ENCODE data around the gene NMRAL1. TPM values are rescaled to one million over a fixed set of nuclear protein-coding genes. Genes with fewer than 3 reads are reported as not detected.
A peak's percentile ranks its signal among the peaks of the same experiment; 100 is the strongest.

The NMRAL1 gene
- polyA plus RNA-seq, 4 donors: 27.3 to 52.9 (median 35.3) TPM

DNA sequence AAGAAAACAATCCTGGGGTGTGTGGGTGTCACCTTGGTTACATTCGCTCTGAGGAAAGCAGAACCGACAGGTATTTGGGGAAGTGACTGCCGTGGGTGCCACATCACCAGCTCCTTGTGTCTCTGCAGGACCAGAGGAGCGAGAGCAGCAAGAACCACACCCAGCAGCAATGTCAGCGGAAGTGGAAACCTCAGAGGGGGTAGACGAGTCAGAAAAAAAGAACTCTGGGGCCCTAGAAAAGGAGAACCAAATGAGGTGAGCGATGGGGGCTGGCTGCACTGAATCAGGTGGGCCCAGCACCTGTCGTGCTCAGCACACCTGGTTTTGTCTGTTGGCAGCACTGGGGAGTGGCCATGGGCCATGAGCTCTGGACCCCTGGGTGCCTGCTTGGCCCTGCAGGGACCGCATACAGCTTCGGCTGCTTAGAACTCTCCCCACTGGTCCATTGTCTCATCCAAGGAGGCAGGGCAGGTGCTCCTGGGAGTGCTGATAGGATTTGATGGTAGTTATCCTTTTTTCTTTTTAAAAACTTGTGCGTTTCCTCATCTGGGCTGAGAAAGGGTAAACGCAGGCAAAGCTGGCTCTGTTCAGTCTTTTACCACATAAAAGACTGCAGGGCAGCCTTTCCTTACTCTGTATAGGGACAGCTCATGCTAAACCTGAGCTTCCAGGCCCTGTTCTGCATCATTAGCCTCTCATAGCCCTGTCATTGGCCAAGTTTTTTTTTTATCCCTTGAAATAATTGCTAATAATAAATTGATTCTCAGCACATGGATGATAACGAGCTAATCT lies 31.1 kb upstream of the NMRAL1 start:
- no peak for DNase-seq (ENCODE audit: low read depth in 4 of 4, low spot score in 3 of 4)

DNA sequence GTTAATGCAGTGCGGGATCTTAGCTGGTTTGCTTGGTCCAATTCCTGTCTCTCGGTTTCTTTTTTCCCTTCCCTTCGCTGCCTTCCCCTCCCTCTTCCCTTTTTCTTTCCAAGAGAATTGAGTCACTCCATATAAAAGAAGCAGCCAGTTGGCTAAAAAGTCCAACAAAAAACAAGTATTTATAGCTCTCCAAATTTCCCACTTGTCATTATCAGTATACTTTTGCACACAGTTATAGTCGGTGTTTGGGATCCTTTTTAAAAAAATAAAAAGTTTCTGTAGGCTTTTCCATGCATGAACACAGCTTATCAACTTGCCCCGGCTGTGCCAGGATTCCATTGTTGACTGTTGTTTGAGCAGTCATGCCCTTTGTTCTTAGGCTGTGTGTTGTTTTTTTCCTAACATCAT lies 26.6 kb upstream of the NMRAL1 start:
- DNase-seq (ENCODE audit: low read depth in 4 of 4, low spot score in 3 of 4): no peak

DNA sequence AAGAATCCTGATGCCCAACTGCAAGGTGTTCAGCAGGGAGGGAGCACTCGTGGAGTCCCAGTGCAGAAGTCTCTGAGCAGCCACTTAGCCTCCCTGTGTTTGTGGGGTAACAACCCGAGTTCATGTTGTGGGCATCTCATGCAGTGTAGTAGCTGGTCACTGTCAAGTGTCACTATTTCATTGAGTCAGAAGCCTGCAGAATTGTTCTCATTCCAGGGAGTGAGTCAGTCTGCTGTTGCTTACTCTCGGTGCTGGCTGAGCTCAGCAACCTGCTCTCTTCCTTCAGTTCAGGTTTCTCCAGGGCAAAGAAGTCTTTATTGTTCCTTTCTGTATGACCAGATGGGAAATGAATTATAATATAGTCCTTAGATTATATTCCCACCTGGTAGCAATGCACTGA lies 25.8 kb upstream of the NMRAL1 start:
- no peak for DNase-seq (ENCODE audit: low read depth in 4 of 4, low spot score in 3 of 4)

DNA sequence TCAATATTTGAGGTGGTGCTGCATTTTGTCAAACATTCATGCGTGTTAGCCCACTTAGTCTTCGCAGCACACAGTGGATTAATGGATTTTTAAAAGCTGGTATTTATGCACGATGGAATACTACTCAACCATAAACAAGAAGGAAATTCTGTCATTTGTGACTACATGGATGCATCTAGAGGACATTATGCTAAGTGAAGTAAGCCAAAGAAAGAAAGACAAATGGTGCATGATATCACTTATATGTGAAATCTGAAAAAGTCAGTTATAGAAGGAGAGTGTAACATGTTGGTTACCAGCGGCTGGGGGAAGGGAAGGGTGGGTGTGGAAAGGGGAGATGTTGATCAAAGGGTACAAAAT lies 24.8 kb upstream of the NMRAL1 start:
- no peak for DNase-seq (ENCODE audit: low read depth in 4 of 4, low spot score in 3 of 4)

DNA sequence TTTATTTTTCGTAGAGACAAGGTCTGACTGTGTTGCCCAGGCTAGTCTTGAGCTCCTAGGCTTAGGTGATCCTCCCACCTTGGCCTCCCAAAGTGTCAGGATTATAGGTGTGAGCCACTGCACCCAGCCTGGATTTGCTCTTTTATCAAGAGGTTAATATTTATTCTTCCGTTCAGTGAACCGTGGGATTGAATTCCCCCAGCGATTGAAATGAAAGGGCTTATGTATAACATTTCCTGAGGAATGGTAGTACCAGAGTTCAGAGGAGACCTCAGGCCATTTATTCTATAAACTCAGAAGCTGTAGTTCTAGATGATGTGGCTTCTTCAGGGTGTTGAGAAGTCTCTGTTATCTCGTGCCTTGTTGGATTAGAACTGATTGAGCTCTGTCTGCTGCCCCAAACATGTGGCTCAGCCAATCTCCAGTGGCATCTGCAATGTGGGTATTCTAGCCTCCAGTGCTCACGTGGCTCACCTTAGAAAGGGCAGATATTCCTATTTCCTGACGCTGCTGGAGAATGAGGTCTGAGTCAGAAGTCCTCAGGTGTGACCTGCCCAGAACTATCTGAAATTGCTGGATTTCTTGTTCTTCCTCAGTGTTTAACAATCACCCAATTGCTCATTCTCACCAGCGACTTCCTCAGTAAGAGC lies 24.2 kb upstream of the NMRAL1 start:
- no peak for DNase-seq (ENCODE audit: low read depth in 4 of 4, low spot score in 3 of 4)

DNA sequence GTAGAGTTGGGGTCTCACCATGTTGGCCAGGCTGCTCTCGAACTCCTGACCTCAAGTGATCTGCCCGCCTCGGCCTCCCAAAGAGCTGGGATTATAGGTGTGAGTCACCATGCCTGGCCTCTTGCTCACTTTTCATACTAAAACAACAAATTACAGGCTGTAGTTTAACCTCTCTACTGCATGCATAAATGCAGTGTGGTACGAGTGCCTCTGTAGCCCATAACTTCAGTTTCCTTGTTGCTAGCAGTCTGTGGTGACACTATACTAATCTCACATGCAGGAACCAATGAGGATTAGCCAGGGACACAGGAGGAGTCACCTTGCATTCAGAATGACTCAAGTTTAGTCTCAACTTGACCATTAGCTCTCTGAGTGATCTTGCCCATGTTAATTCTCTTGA lies 21.9 kb upstream of the NMRAL1 start:
- no peak for DNase-seq (ENCODE audit: low read depth in 4 of 4, low spot score in 3 of 4)

DNA sequence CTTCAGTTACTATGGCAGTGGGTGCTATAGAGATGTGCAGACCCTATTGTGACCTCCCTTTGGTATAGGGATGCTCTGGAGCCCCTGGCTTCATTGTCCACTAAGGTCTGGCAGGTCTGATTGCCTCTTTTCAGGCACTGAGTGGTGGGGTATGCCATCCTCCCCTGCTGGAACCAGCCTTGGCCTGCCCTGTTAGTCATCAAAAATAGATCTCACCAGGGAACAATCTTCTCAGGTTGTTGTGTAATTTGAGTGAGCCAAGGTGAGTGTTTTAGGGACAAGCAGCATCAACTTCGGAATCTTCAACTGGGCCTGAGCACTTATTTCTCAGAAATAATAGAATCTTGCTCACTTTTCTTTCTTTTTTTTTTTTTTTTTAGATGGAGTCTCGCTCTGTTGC lies 21.3 kb upstream of the NMRAL1 start:
- DNase-seq (ENCODE audit: low read depth in 4 of 4, low spot score in 3 of 4): no peak

DNA sequence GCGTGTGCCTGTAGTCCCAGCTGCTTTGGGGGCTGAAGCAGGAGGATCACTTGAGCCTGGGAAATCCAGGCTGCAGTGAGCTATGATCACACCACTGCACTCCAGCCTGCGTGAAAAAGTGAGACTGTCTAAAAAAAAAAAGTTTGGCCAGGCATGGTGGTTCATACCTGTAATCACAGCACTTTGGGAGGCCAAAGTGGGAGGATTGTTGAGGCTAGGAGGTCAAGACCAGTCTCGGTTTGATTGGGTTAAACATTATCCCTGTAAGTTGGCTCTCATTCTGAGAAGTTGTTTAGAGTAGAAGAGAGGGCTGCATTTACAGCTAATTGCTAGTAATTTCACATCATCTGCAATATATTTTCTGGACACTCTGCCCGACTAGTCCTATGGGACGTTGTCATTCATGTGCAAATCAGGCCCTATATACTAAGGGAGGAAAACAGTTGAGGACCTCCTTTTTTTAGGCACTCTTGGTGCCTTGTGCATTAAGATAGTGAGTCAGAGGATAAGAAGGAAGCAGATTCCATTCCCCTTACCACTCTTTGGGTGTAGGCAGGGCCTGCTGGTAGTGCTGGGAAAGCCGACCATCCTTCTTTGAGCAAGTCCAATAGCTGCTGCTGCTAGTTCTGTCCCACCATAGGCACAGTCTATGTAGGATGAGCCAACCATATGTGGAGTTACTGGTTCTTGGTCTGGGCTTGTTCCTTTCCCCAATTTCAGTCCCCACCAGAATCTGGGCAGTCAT lies 20.5 kb upstream of the NMRAL1 start:
- DNase-seq (ENCODE audit: low read depth in 4 of 4, low spot score in 3 of 4): no peak

DNA sequence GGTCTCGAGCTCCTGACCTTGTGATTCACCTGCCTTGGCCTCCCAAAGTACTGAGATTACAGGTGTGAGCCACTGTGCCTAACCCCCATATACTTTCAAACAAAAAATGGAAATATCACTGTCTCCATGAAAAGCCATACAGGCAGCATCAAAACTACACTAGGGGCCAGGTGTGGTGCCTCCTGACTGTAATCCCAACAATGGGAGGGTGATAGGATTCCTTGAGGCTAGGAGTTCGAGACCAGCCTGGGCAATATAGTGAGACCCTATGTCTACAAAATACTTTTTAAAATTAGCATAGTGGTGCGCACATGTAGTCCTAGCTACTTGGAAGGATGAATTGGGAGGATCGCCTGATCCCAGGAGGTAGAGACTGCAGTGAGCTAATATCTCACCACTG lies 17.5 kb upstream of the NMRAL1 start:
- no peak for DNase-seq (ENCODE audit: low read depth in 4 of 4, low spot score in 3 of 4)

DNA sequence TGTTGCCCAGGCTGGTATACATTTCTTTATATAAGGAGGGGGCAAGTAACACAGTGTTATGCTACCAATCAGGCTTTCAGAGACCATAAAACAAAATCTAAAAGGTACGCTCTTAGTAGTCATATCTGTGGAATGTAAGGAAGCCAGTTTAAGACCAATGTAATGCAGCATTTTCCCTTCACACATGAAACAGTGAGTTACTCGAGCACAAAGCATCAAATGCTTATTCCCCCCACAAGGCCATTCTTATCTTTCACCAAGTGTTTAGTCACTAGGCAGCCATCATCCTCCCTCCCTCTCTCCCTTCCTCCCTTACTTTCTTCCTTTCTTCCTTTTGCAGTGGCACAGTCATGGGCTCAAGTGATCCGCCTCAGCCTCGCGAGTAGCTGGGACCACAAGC lies 14.6 kb upstream of the NMRAL1 start:
- no peak for DNase-seq (ENCODE audit: low read depth in 4 of 4, low spot score in 3 of 4)

DNA sequence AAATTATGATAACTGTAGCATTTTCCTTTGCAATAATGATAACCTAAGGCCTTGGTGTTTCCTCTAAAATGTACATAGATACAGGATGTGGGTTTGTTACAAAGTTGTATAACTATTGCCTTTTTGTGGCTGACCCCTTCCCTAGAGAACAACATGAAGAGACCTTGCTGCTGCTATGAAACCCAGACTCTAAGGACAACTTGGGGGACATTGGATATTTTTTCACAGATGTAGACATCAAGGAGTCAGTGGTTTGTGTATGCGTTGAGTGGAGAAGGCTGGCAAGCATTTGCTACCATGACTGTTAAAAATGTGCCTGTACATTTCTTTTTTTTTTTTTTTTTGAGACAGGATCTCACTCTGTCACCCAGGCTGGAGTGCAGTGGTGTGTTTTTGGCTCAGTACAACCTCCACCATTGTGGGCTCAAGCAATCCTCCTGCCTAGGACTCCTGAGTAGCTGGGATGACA lies 14.1 kb upstream of the NMRAL1 start:
- peak in 1 of 4 donors; percentile 10 for DNase-seq (ENCODE audit: low read depth in 4 of 4, low spot score in 3 of 4)

DNA sequence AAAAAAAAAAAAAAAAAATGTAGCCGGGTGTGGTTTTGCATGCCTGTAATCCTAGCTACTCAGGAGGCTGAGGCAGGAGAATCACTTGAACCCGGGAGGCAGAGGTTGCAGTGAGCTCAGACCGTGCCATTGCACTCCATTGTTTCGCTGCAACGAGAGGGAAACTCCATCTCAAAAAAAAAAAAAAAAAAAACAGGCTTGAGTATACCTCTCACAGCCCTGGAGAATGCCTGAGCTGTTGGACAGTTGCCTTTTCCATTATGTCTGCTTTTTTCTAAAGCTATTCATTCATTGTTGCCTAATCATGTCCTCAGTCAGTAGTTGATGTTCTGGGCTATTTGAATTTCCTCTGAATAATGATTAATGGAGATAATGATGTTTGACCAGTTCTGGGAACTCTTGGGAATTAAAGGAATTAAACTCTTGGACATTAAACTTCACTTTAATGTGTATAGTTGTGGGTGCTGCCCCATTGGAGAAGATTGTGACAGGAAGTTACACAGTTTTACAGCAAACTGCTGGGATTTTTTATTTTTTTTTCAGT lies 13.6 kb upstream of the NMRAL1 start:
- peak in 1 of 4 donors; percentile 27 for DNase-seq (ENCODE audit: low read depth in 4 of 4, low spot score in 3 of 4)

DNA sequence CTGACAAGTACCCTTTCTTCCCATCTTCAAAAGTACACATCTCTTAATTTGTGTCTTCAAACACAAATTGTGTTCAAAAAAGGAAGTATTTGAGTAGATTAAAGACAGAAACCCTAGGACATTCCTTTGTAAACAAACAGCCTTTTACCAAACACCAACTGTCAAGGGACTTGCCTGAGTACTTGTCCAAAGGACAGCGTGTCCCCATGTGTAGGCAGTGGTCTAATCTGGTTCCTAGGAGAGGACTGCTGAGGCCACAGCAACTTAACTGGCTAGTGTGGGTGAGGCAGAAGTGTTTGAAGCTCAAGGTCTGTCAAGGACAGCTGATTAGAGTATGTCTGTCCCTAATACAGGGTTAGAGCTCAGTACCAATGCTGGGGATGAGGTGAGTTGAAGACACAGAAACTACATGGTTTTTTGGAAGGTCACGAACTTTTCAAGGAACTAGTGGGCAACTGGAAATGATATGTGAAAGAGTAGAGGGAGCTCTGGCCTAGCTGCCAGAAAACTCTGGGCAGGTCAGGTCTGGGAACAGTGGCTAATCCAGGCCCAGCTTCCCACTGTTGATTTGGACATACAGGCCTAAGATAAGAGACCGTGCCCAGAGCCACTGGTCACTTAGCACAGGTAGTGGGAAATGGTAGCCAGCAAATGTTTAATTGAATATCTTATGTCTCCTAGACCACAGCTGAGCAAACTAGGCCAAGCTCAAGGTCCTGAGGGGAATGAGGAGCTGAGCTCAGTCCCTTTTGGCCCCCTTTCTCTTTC lies 11.9 kb upstream of the NMRAL1 start:
- no peak for DNase-seq (ENCODE audit: low read depth in 4 of 4, low spot score in 3 of 4)

DNA sequence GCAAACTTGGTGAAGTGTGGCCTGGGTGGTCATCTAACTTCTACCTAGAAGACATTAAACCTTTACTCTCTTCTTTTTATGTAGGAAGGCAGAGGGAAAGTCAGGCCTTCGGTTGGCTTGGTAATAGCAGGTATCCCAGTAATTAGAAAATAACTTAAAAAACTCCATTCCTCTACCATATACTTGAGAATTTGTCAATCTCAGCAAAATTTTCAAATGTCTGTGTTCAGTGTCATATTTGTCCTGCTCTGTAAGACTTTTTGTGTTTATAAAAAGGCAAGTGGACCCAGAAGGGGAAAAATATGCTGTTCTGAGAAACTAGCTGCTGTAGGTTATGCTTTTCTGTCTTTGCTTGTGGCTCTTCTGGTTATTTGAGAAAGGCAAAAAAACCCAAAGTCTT lies 7.5 kb upstream of the NMRAL1 start:
- no peak for DNase-seq (ENCODE audit: low read depth in 4 of 4, low spot score in 3 of 4)

DNA sequence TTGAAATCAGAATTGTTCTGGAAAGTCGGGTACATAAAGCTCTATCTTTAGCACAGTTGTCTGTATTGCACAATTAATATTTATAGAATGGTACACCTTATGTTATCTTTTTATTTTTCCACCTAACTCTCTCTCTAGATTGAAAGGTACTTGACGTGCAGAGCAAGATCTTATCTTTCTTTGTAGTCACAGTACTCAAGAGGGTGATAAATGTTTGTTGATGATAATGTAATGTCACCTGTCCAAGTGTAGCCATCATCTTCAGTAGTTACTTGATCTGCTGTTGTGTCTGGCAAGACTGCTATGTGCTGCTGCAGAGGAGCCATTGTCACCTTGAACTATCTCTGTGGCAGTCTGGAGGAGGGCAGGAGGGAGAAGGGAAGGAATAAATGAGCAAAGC lies 7.1 kb upstream of the NMRAL1 start:
- no peak for DNase-seq (ENCODE audit: low read depth in 4 of 4, low spot score in 3 of 4)

DNA sequence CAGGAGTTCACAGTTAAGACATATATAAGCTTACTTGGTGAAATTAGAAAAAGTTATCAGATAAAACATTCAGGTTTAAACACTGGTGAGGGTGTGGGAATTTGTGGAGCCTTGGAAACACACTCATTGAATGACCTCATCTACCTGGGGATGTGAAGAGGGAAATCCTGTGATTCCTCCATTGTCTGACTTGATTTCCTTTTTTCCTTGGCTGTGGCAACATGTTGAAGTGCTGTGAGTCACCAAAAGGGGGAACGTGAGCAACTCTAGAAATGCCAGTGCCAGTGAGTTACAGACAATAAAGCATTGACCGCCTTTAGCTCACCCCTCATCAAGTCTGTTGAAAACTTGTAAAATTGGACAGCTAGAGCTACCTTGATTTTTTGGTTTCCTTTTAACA lies 3.5 kb upstream of the NMRAL1 start:
- DNase-seq (ENCODE audit: low read depth in 4 of 4, low spot score in 3 of 4): no peak

DNA sequence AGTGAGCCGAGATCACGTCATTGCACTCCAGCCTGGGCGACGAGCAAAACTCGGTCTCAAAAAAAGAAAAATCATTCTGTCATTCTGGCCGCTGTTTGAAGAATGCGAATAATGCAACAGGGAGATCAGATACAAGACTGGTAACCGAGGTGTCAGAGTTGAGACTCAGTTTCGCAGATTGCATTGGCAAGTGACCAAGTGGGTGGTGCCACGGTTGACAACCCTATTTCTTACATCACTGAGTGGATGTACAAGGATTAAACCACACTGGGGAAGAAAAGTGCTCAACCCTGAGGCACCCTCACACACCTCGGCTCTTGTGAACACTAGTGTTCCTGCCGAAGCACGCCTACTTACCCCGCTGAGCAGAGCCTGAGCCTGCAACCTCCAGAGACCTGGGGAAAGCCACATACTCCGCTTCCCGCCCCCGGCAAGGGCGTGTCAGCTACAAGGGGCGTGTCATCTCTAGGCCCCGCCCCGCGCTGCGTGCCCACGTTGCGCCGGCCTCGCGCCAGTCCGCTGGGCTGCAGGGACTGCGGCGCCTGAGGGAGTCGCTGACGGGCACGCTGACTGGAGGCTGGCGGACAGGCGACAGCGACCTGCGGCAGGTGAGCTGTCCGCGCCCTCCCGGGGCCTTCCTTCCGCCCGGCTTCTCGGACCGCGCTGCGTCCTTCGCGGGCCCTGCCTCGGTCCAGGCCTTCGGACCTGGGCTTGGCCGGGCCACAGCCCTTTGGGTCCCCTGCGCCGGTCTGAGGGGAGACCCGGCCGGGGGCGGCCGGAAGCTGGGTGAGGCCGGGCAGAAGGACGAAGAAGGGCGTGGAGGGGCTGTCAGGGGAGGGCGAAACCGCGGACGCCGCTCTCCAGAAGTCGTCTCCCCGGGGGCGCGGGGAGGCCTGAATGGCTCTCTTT lies 1.7 kb upstream of the NMRAL1 start, which contains the start of gene HMOX2:
TSS of gene HMOX2 (plus strand) at position 519 of the 909 bp plus-strand sequence. CDS start 29,127 bp downstream, outside the sequence.
- DNase-seq (ENCODE audit: low read depth in 4 of 4, low spot score in 3 of 4): peak; percentile 78 to 82 (median 79)

DNA sequence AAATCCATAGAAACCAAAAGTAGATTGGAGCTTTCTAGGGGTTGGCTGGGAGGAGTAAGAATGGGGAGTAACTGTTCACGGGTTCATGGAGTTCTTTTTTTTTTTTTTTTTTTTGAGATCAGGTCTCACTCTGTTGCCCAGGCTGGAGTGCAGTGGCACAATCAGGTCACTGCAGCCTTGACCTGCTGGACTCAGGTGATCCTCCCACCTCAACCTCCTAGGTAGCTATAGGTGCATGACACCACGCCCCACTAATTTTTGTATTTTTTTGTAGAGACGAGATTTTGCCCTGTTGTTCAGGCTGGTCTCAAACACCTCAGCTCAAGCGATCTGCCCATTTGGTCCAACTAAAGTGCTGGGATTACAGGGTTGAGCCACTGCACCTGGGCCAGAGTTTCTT lies 1.5 kb downstream of the NMRAL1 start:
- DNase-seq (ENCODE audit: low read depth in 4 of 4, low spot score in 3 of 4): no peak

DNA sequence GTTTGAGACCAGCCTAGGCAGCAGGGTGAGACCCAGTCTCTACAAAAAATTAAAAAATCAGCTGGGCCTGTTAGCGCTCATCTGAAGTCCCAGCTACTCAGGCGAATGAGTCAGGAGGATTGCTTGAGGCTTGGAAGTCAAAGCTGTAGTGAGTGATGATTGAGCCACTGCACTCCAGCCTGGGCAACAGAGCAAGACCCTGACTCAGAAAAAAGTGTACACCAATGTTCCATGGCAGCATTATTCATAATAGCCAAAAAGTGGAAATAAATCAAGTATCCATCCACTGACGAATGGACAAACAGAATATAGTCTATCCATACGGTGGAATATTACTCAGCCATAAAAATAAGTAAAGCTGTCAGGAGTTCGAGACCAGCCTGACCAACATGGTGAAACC lies 2.6 kb downstream of the NMRAL1 start:
- no peak for DNase-seq (ENCODE audit: low read depth in 4 of 4, low spot score in 3 of 4)

Data from left renal pelvis (tissue), 4 donors.